Caco-2 (cell line): ENCODE measurements around the gene TMEM98. TPM values are rescaled to one million over a fixed set of nuclear protein-coding genes. Genes with fewer than 3 reads are reported as not detected.

Experiments
- BruUV-seq: library from RNA; stranded (reverse); fragments of 400-500 nt; replicated peaks from 2 replicates; lab custom pipeline; 2021; lab: Mats Ljungman, UMichigan
- CTCF ChIA-PET: fragments of 300-600 bp; sonication (Branson Sonifier 250); formaldehyde crosslinking; loops from one replicate; lab custom pipeline; 2022; ENCODE audit warnings: antibody characterized with exemption; lab: Charles Lee
- POLR2A ChIA-PET: fragments of 300-600 bp; sonication (Branson Sonifier 250); formaldehyde crosslinking; loops from one replicate; lab custom pipeline; 2022; ENCODE audit warnings: antibody characterized with exemption; lab: Charles Lee
- DNase-seq, 2 experiments: peaks; one replicate each; pipeline versions ENCODE4 v3.0.0 to v3.0.0-alpha.2; 2020 to 2022
- H3K27me3 ChIP-seq: replicated peaks from 2 replicates; pipeline ENCODE4 v1.6.0; 2011; ENCODE audit warnings: low read length; ENCODE audit not compliant: control insufficient read depth, insufficient read depth
- H3K36me3 ChIP-seq: 2 replicates; pipeline ENCODE4 v1.5.1; 2011; ENCODE audit warnings: low read length; ENCODE audit not compliant: control insufficient read depth, insufficient read depth
- H3K4me1 ChIP-seq: fragments of 250-450 bp; sonication (Bioruptor Pico); 2 replicates; pipeline ENCODE4 v1.5.1; 2020; ENCODE audit warnings: mild to moderate bottlenecking
- H3K4me3 ChIP-seq: 2 replicates; pipeline ENCODE4 v1.5.1; 2011; ENCODE audit warnings: low read depth, mild to moderate bottlenecking, control low read depth, low read length
- H3K9me3 ChIP-seq: fragments of 250-450 bp; sonication (Bioruptor Pico); 2 replicates; pipeline ENCODE4 v1.5.1; 2020; ENCODE audit warnings: mild to moderate bottlenecking, moderate library complexity
- H3K27ac Mint-ChIP-seq: one replicate; pipeline ENCODE4 v1.8.0; 2022; ENCODE audit warnings: mixed read lengths; ENCODE audit not compliant: unreplicated experiment
- H3K27me3 Mint-ChIP-seq: one replicate; pipeline ENCODE4 v1.8.0; 2022; ENCODE audit warnings: mixed read lengths; ENCODE audit not compliant: insufficient read depth, unreplicated experiment
- H3K36me3 Mint-ChIP-seq: one replicate; pipeline ENCODE4 v1.8.0; 2022; ENCODE audit warnings: mild to moderate bottlenecking, mixed read lengths; ENCODE audit not compliant: insufficient read depth, unreplicated experiment
- H3K4me1 Mint-ChIP-seq: one replicate; pipeline ENCODE4 v1.8.0; 2022; ENCODE audit warnings: low read depth, mixed read lengths; ENCODE audit not compliant: unreplicated experiment
- H3K4me3 Mint-ChIP-seq: one replicate; pipeline ENCODE4 v1.8.0; 2022; ENCODE audit warnings: mild to moderate bottlenecking, moderate library complexity, mixed read lengths; ENCODE audit not compliant: unreplicated experiment
- H3K9me3 Mint-ChIP-seq: one replicate; pipeline ENCODE4 v1.8.0; 2022; ENCODE audit warnings: mixed read lengths; ENCODE audit not compliant: unreplicated experiment
- CTCF ChIP-seq, 2 experiments: fragments of 200-600 bp in 1 of 2; IDR thresholded peaks; 1 replicate in 1 of 2; 2 replicates in 1 of 2; pipeline versions ENCODE4 v1.5.1 to v1.8.0; 2011 to 2022; ENCODE audit warnings: antibody characterized with exemption in 1 of 2, control low read depth in 1 of 2, inconsistent platforms in 1 of 2, low read depth in 1 of 2, low read length in 1 of 2, mild to moderate bottlenecking in 1 of 2, moderate library complexity in 1 of 2; ENCODE audit not compliant: insufficient read depth in 1 of 2, severe bottlenecking in 1 of 2, unreplicated experiment in 1 of 2
- intact Hi-C: fragments of 100-400 bp; cut with micrococcal nuclease; formaldehyde crosslinking; loops from one replicate; pipeline ENCODE4 v1.10.0; 2022; ENCODE audit not compliant: unreplicated experiment
- total RNA-seq: library from RNA; stranded (reverse); gene quantifications from 2 replicates; pipeline ENCODE4 v1.2.3, GENCODE V29; 2022

Gene TMEM98
- total RNA-seq, 1 experiment from 2014 or later: 229 TPM

GRCh38 chr17:32903774-32904673 lies 23.9 kb upstream of the TMEM98 start:
- H3K36me3 Mint-ChIP-seq: no peaks in the 10 kb centered on the region
- H3K4me3 ChIP-seq: no peak overlapping the region
- no peak overlapping the region for H3K27ac Mint-ChIP-seq
- TF ChIP-seq CTCF (IDR thresholded peaks at IDR 0.05; ENCODE audit: insufficient read depth in 1 of 2, low read depth in 1 of 2, low read length in 1 of 2, severe bottlenecking in 1 of 2, unreplicated experiment in 1 of 2): no peak
- POLR2A ChIA-PET: no interaction called here
- no peak overlapping the region for H3K4me3 Mint-ChIP-seq
- no peak for DNase-seq
- no TSS peak for BruUV-seq
- H3K27me3 Mint-ChIP-seq: no peaks in the 10 kb centered on the region
- no peaks in the 10 kb centered on the region for H3K9me3 Mint-ChIP-seq
- H3K27me3 ChIP-seq: no peaks in the 10 kb centered on the region
- CTCF ChIA-PET: interaction anchor here (1.2 kb wide), 1 partner anchor 27 kb away, joined by 3 read pairs; the partner anchor contains the start of gene MYO1D
- peaks cover 19% of the 10 kb centered on the region for H3K9me3 ChIP-seq
- H3K4me1 ChIP-seq: peaks cover 27% of the 10 kb centered on the region
- peaks cover 11% of the 10 kb centered on the region for H3K4me1 Mint-ChIP-seq
- no peaks in the 10 kb centered on the region for H3K36me3 ChIP-seq
- intact Hi-C loops: no loop called here

- POLR2A ChIA-PET: no interaction called here
- Mint-ChIP-seq H3K9me3 (no peaks in the 10 kb centered on the region), H3K4me1 (peaks cover 12% of the 10 kb centered on the region), H3K4me3 (no peak overlapping the region), H3K27me3 (no peaks in the 10 kb centered on the region), H3K27ac (no peak overlapping the region), H3K36me3 (no peaks in the 10 kb centered on the region)
- H3K9me3 ChIP-seq: peaks cover 19% of the 10 kb centered on the region
- no peak for DNase-seq
- no peaks in the 10 kb centered on the region for H3K27me3 ChIP-seq
- no TSS peak for BruUV-seq
- TF ChIP-seq CTCF (IDR thresholded peaks at IDR 0.05; ENCODE audit: insufficient read depth in 1 of 2, low read depth in 1 of 2, low read length in 1 of 2, severe bottlenecking in 1 of 2, unreplicated experiment in 1 of 2): no peak
- no peaks in the 10 kb centered on the region for H3K36me3 ChIP-seq
- CTCF ChIA-PET: interaction anchor here (0.5 to 1.2 kb wide), 3 partner anchors 28 to 132 kb away, joined by 3 read pairs; partner anchors contain the start of gene MYO1D
- H3K4me3 ChIP-seq: no peak overlapping the region
- intact Hi-C loops: no loop called here
- peaks cover 24% of the 10 kb centered on the region for H3K4me1 ChIP-seq
Observed at GRCh38 chr17:32904891-32905290, 23.1 kb upstream of the TMEM98 start.

- no peaks in the 10 kb centered on the region for H3K27me3 Mint-ChIP-seq
Observed at GRCh38 chr17:32907583-32907982, 20.4 kb upstream of the TMEM98 start.

More at GRCh38 chr17:32907583-32907982, 20.4 kb upstream of the TMEM98 start:
- intact Hi-C loops: no loop called here
- ChIA-PET CTCF (interaction anchor here (0.6 to 1.5 kb wide), 3 partner anchors 30 to 426 kb away, joined by 3 to 4 read pairs (median 4); no protein-coding TSS in a partner anchor), POLR2A (no interaction called here)
- no peak overlapping the region for H3K4me3 ChIP-seq
- H3K4me1 ChIP-seq: peaks cover 46% of the 10 kb centered on the region
- no peak for TF ChIP-seq CTCF (IDR thresholded peaks at IDR 0.05; ENCODE audit: insufficient read depth in 1 of 2, low read depth in 1 of 2, low read length in 1 of 2, severe bottlenecking in 1 of 2, unreplicated experiment in 1 of 2)
- no peaks in the 10 kb centered on the region for H3K36me3 Mint-ChIP-seq
- no peaks in the 10 kb centered on the region for H3K9me3 ChIP-seq
- no peaks in the 10 kb centered on the region for H3K36me3 ChIP-seq
- H3K27me3 ChIP-seq: no peaks in the 10 kb centered on the region
- H3K9me3 Mint-ChIP-seq: no peaks in the 10 kb centered on the region
- no peak overlapping the region for H3K4me3 Mint-ChIP-seq
- peaks cover 20% of the 10 kb centered on the region for H3K4me1 Mint-ChIP-seq
- no TSS peak for BruUV-seq
- no peak for DNase-seq
- no peak overlapping the region for H3K27ac Mint-ChIP-seq
